GM21528 (cell line): ENCODE results near the gene CDH20.
A peak's percentile ranks its signal among the peaks of the same experiment; 100 is the strongest.
"Not testable (repeated sequence)": the region's sequence is repeated elsewhere in the genome, so short reads cannot be mapped to it uniquely, and the experiment has no call there.

Experiments used
- ATAC-seq: cut with Tn5 transposase; IDR thresholded peaks from one replicate; pipeline ENCODE4 v1.9.1; 2021; ENCODE audit warnings: mild to moderate bottlenecking, moderate library complexity; ENCODE audit not compliant: unreplicated experiment, low FRiP score

The CDH20 gene

DNA sequence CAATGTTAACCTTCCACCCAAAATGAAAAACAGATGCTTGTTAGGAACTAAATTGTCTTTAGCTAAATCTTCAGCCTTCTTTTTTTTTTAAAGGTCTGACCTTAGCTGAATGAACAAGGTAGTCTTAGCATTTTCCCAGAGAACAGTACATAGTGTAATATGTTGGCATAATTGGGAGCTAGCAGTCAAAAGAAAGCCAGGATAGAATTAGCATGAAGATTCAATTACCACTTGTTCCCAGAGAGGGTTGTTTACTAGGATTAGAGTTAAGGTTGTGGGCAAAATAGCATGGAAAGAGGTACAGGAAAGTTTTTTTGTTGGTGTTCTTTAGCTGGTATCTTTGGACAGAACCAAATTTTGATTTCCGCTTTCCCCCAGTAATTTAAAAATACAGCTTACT lies 6.9 kb downstream of the CDH20 start:
- ATAC-seq: no peak

DNA sequence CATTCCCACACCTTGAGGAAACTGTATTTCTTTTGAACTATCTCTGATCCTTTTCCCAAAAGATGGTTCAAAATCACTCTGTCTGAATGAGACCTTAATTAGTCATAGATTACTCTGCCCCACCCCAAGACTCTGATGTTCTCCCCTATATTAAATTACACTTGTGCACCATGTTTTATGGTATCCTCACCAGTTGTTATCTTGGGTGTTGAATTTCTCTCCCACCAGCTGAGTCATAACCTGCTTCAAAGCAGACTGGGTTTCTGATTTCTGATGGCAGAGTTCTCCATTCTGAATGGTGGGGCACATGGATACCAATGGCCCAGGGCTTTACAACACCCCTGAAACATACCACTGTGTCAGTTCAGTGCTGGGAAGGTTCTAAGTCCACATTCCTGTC lies 15.0 kb downstream of the CDH20 start:
- ATAC-seq: no peak

DNA sequence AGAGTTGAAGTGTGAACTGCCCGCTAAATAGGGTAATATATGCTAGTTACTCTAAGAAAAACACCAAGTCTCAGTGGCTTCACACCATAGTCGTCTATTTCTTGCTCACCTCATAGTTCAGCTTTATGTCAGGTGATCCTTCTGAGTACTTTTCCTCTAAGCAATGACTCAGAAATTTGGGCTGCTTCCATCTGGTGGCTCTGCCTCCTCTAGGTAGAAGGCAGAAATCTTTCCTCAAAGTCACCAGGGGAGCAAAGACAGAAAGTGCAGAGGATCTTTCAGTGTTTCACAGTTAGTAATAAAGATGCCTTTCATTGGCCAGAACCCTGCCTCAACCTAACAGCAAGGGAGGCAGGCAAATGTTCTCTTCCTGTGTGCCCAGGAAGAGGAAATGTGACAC lies 17.3 kb downstream of the CDH20 start:
- ATAC-seq: no peak

DNA sequence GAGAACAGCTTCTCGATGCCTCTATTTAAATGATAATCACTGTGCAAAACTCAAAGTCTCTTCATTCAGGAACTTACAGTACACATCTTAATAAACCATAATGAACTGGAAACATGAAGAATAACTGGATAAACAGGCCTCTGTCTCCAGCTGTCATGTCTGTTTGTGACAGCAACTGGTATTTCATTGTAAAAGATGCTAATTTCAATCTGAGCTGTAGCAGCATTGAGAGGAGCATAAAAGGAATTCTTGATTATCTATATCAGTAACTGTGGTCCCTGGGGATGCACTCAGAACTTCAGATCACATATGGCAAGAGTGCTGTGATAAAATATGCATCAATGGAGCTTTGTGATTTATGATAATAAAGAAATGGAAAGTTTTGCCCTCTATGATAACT lies 18.8 kb downstream of the CDH20 start:
- ATAC-seq: no peak

DNA sequence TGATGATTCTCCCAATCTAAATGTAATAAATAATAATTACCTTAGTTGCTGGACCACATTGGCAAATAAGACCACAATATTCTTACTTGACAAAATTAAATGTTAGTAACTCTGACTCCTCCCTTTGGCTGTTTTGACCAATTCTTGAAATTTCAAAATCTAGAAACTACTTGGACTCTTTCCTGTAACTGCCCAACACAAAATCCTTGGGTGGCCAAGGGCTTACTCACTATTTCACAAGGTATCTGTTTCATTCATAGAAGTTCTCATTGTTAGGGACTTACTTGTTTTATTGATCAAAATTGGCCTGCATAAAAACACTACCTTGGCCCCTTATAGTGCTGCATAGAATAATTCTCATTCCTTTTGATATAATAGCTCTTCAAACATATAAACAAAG lies 19.4 kb downstream of the CDH20 start:
- no peak for ATAC-seq

DNA sequence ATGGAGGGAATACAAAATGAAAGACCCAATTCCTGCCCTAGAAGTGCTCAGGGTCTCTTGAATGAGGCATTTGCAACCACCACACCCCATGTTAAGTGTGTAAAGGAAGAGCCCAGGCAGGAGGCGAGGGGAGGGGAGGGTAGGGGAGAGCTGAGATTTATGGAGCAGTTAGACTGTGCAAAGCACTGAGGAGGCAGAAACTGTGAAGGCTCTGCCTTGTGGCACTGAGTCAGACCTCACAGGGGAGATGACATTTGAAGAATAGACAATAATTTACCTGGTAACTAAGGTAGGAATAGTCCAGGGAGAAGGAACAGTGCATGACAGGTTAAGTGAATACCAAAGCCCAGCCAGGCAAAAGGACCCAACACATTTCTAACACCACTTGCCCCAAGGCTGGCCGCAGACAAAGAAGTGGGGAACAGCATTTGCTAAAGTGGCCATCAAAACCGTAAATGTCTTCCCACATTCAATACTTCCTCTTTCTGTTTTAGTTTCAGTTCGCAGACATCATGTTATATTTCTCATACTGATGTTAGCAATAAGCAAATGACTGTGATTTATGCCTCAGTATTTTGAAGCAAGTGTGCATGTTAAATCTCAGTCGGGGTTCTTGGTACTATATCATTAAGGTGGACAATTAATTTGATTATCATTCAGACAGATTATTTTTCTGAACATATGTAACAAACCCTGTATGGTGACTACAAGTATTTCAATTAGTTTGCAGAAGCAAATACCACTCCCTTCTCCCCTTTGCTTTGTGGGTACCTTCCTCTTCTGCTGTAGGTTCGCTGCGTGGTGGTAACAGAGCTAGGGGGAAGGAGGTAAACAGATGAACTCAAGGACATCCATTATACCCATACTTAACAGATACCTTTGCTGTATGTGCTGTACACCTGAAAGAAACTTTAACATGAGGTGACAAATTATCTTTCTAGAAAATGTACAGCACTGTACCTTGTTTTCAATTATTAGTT lies 27.5 kb downstream of the CDH20 start:
- peak; percentile 97 for ATAC-seq

DNA sequence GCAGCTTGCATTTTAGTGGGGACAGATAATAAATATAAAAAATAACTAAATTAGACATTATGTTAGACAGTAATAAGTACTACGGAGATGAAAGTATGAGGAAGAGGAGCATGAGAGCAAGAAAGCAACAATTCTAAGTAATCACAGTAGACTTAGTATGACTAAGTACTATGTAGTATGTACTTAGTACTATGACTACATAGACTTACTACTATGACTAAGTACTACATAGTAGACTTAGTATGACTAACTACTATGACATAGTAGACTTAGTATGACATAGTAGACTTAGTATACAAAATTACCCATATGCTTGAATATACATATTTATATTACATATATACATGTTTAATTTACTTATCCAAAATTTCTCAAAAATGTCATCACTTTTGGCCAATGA lies 29.3 kb downstream of the CDH20 start:
- no peak for ATAC-seq

DNA sequence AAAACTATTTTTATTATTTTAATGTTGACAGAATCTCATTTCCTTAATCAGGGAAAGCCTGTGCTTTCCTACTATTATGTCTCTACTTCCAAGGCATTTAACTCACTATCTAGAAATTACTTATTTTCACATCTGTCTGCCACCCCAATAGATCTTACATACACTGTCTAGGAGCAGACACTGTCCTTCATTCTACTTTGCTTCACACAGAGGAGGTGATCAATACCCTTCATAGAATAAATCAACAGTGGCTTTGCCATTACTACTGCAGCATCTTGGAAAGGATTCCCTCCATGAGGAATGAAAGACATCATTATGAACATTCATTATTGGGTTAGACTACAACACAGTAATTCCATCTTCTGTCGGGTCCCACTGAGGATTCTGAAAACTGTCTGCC lies 31.7 kb downstream of the CDH20 start:
- no peak for ATAC-seq

DNA sequence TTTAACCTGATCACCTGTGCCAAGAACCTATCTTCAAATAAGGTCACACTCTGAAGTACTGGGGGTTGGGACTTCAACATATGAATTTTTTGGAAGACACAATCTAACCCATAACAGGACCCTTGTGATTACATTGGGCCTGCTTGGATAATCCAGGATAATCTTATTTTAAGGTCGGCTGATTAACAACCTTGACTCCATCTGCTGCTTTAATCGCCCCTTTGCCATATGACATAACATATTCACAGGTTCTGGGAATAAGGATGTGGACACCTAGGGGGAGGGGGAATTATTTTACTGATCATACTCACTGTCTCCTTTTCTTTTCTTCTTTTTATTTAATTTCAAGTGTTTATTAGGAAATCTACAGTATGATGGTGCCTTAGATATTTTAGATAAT lies 34.8 kb downstream of the CDH20 start:
- ATAC-seq: no peak

DNA sequence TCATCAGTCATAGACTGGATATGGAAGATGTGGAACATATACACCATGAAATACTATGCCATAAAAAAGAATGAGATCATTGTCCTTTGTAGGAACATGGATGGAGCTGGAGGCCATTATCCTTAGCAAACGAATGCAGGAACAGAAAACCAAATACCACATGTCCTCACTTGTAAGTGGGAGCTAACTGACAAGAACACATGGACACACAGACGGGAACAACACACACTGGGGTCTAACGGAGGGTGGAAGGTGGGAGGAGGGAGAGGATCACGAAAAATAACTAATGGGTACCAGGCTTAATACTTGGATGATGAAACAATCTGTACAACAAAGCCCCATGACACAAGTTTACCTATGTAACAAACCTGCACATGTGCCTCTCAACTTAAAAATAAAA lies 36.4 kb downstream of the CDH20 start:
- ATAC-seq: not testable (repeated sequence)

DNA sequence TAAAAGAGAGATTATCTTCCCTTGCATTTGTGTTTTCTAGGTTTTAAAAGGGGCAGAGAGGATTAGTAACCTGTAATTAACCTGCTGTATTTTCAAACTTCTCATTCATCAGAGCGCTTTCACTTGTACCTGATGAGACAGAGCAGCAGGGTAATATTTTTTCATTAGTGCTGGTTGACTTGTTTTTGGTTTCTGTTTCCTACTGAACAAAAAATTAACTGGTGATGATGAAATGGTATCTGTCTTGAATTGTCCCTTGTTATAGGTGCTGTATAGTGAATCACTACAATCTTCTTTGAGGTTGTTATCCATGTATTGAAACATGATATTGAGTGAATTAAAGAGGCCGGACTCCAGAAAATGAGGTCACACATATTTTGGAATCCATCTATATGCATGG lies 37.9 kb downstream of the CDH20 start:
- ATAC-seq: no peak

DNA sequence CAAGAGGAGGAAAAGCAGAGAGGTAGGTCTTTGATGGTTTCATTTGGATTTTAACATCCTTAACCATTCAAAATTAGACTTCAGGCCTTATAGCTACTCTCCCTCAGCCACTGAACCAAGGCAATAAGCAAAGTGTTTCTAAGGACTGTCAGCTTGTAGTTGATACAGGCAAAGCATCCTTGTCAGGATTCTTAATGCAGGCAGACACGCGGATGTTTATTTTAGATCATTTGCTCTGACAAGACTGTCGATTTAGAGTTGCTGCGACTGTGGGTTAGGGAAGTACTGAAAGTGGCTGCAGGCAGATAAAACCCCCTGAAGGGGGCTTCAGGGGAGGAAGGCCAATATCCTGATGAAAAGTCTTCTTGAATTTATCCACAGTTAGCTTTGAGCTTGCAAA lies 46.6 kb downstream of the CDH20 start:
- no peak for ATAC-seq

DNA sequence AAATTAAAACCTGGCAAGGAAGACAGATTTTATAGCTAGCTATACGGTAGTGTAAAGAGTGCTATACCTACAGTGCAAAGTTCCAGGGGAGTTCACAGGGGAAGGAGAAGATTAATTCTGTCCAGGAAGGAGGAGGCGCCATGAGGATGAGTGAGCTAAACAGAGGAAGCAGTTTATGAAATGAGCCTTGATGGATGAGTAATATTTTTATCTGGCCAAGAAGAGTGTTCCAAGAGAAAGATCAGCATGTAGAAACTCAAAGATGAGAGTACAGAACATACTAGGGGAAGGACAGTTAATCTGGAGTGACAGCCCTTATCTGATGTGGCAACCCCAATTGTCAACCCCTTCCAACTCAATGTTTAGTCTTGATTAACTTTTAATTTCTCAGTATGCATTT lies 54.8 kb downstream of the CDH20 start:
- ATAC-seq: no peak

DNA sequence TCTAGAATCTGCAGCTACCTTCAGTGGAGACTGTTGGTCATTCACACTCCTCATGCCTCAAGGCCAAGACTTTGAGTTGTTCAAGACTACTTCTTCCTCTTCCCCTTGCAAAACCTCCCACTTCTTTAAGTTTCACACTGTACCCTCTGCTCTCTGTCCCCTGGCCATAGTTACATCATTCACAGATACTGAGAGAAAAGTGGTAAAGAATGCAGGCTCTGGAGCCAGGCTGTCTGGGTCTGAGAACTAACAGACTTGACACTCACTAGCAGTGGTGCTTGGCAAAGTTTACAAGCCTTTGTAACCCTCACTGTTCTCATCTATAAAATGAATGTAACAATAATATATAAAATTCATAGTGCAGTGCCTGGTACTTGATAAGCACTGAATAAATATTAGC lies 61.8 kb downstream of the CDH20 start:
- no peak for ATAC-seq

DNA sequence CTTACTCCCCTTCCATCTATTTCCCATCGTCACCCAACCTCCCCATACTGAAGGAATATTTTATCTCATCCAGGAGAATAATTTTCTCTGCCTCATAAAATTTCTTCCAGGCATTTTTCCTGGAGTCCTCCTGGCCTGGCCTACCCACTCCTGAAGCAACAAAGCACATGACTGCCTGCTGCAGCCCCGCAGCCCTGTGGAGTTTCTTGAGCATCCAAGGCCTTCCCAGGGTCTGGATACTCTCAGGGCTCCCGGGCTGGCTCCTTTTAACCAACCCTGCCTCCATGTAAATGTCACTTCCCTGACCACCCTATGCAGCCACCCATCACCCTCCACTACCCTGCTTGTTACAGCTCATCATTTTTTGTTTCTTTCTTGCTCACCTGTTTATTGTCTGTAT lies 64.0 kb downstream of the CDH20 start:
- ATAC-seq: no peak

DNA sequence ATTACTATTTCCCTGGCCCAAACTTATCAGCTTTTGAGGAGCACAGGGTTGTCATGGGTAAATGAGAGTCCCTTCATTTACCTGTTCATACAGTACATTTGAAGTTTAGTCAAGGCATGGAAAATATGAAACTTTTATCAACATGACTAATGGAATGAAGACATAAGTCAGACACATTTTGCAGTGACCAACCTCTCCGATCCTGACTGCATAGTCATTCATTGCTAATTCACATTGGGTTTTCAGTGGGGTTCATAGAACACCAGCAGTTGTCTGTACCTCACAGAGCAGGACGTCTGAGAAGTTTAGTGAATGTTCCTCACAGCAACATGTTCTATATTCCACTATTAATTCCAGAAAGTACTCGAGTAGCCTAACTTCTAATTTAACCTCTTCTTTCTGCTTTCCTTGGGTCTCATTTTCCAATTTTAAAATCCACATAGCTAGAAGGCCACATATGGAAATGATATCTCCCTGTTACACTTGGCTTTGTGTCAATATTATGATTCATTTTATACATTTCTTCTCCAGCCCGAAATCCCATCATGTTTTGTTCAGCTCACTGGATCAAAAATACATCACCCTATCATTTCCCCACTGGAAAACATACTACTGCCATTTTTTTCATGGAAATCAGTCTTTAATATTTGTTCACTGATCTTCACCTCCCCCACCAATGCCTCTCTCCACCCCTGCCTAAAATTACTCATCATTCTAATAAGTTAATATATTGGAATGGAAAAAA lies 65.9 kb downstream of the CDH20 start:
- ATAC-seq: no peak

DNA sequence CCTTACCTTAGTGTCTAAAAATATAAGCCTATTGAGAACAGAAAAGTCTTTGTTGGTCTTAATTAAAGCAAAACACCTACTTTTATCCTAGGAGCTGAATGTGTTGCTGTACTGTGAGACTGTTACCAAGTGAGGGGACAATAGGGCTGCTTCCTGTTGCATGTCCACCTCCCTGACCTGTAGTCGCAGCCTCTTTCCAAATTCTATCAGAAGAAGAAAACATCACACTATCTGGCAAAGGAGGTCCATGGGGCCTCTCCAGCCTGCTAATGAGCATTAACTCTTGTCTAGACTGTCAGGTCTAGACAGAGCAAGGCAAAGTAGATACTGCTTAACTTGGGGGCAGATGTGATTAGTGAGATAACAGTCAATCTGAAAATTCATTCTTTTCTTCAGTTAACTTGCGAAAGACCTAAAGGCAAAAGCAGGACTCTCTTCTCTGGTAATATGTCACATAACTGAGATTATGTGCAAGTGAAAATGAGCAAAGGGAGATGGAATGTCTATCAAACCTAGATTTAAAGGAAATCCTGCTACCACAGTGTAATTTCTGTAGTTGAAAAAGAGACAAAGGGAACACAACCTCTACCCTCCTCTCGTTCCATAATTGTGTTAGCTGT lies 66.9 kb downstream of the CDH20 start:
- no peak for ATAC-seq

DNA sequence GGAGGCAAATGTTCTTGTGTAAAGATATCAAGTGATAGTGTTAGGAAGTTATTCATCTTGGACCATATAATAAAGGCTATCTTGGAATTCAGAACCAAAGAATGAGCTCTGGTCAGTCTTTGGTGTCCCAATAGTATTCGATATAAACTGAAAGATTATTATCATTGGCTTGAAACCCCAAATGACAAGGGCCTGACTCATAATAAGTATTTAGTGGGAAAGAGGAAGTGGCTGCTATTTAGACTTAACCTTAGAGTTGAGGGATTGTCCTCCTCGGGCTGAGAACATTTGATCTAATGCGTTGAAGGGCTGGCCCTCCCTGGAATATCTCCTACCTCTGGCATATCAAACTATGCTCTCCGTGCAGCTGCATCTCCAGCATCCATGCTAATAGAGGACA lies 67.5 kb downstream of the CDH20 start:
- ATAC-seq: no peak

DNA sequence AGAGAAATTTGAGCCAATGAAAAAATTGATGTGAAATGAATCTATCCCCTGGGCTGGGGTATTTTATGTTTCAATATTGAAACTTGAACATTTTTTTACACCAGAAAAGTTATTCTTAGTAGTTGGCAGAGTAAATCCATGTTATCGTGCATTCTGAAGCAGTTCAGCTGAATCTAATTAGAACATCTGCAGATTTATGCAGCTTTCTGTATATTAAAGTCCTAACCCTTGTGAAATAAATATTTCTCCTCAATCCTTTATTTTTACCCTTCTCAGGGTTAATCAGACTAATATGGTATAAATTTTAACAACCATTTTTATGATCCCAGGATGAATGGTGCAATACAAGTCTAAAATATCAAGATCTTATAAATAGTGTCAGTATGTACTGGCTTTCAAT lies 69.5 kb downstream of the CDH20 start:
- no peak for ATAC-seq

DNA sequence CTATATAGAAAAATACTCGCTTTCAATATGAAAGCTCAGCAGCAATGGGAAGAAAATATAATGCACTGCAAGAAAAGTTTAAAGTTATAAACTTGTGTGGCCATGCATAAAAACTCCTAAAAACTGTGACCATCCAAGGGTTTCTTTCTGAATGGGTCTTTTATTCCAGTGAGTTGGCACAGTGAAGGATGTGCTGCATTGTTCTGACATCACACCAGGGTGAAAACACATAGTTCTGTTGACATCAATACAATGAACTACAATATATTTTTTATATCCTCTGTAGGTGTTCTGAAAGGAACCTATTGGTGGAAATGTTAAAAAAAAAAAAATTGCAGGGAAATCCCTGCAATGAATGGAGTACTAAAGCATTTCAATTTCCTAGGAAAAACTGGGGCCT lies 80.2 kb downstream of the CDH20 start:
- no peak for ATAC-seq

DNA sequence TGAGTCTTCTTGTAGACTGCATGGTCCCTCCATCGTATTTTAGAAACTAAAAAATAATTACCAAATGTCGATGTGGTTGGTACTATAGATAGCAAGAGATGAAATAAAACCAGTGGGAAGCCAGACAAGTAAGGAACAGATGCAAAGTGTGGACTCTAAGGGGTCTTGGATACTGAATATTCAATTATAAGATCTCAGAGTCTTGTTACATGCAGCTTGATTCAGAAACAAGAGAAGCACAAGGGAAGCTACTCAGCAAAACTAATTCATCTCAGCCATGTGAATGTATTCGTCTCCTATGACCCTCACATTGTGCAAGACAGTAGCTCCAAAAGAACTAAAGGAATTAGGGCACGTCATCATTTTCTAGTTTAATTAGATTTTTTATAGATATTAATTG lies 80.9 kb downstream of the CDH20 start:
- no peak for ATAC-seq
